ENCODE measurements around the gene ADAMTS3.

ADAMTS3 gene

GRCh38 chr4:72275381-72275780, 293.6 kb downstream of the ADAMTS3 start:
- no peak for DNase-seq

- no peak for DNase-seq
Measured at GRCh38 chr4:72274251-72274650, 294.8 kb downstream of the ADAMTS3 start.

GRCh38 chr4:72255269-72255668, 313.8 kb downstream of the ADAMTS3 start:
- DNase-seq = no peak

- no peak for DNase-seq
Measured at GRCh38 chr4:72243641-72244040, 325.4 kb downstream of the ADAMTS3 start.

GRCh38 chr4:72239487-72240116, 329.4 kb downstream of the ADAMTS3 start:
- DNase-seq = no peak
